Gastrocnemius medialis (tissue), 4 donors: ENCODE measurements around the gene ASB2.

ENCODE experiments used
- CTCF ChIP-seq, 5 experiments: fragments of 450-650 bp in 3 of 5; fragments of 200-600 bp in 2 of 5; sonication (generic) in 2 of 5; IDR thresholded peaks in 4 of 5; conservative IDR thresholded peaks in 1 of 5; 1 replicate in 4 of 5; 2 replicates in 1 of 5; pipeline ENCODE4 v1.5.1; 2016 to 2019; ENCODE audit warnings: antibody characterized with exemption in 5 of 5, mild to moderate bottlenecking in 3 of 5, moderate library complexity in 3 of 5
- POLR2A ChIP-seq, 2 donors: fragments of 450-650 bp; IDR thresholded peaks; one replicate each; pipeline ENCODE4 v1.6.1; 2017; ENCODE audit warnings: antibody characterized with exemption in 2 of 2, mild to moderate bottlenecking in 2 of 2, moderate library complexity in 2 of 2

GRCh38 chr14:94021416-94022157 is 45.2 kb upstream of the ASB2 start:
- TF ChIP-seq POLR2A (IDR thresholded peaks at IDR 0.05) (no peak), CTCF (IDR thresholded peaks at IDR 0.05 in 4 of 5, conservative IDR thresholded peaks at IDR 0.05 in 1 of 5) (no peak)
